Dermis lymphatic vessel endothelial cell (primary cell): ENCODE measurements around the gene CAV2. TPM values are rescaled to one million over a fixed set of nuclear protein-coding genes. Genes with fewer than 3 reads are reported as not detected.

Experiments
- total RNA-seq: library from RNA; depleted of rRNA; stranded (reverse); fragments of >200 nt; gene quantifications from 2 replicates; pipeline ENCODE4 v1.2.1, GENCODE V29; 2014

Gene CAV2
- total RNA-seq = 88.0 and 196 TPM in 2 replicates

DNA sequence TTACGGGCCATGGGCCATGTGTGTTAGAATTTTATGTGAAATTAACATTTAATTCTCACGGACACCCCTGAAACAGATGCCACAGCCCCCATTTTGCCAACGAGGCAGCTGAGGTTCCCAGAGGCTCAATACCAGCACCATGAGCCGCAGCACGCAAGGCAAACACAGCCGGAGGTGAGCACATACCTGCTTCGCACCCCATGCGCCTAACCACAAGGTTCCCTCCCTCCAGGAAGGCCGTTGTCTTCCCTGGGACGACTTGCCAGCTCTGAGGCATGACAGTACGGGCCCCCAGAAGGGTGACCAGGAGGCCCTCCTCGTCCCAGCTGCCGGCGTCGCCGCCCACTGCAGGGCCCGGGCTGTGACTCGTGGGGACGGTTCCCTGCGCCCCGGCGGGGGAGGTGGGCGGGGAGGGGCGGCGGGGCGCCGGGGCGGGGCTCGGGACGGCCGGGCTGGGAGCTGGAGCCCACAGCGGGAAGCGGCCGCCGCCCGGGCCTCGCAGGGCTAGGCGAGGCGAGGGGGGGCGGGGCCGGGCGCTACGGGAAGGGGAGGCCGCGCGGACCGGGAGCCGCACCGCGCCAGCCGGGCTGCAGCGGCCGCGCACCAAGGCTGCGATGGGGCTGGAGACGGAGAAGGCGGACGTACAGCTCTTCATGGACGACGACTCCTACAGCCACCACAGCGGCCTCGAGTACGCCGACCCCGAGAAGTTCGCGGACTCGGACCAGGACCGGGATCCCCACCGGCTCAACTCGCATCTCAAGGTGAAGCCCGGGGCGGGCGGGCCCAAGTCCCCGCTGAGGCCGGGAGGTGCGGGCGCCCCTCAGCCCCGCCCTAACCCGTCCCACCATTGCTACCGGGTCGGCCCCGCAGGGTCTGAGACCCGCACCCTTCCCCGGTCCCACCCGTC lies at the start of gene CAV2:
Gene CAV2 (plus strand): TSS at position 571 of the 910 bp plus-strand sequence. CDS start 44 bp downstream, at position 615.

DNA sequence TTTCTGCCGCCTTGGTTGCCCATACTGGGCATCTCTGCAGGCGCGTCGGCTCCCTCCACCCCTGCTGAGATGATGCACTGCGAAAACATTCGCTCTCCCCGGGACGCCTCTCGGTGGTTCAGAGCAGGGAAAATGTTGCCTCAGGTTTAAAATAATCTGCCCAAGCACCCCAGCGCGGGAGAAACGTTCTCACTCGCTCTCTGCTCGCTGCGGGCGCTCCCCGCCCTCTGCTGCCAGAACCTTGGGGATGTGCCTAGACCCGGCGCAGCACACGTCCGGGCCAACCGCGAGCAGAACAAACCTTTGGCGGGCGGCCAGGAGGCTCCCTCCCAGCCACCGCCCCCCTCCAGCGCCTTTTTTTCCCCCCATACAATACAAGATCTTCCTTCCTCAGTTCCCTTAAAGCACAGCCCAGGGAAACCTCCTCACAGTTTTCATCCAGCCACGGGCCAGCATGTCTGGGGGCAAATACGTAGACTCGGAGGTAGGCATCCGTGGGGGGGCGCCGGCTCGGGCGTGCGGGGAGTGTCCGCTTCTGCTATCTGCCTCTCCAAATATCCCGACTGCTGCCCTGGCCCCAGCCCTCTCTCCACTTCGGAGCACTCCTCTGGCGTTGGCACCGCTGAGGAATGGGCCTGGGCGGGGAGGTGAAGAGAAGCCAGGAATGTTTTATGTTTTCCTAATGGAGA lies 25.2 kb downstream of the CAV2 start, which contains the start of gene CAV1:
Gene CAV1 (plus strand): TSS at position 428 of the 689 bp plus-strand sequence. CDS start 27 bp downstream, at position 455.

Other genes with a start within 250 kb of the CAV2 start
- gene CAV1, start 25.3 kb downstream of the CAV2 start, total RNA-seq = 342 and 781 TPM in 2 replicates
- gene MET, start 172.5 kb downstream of the CAV2 start, total RNA-seq = 25.4 and 50.3 TPM in 2 replicates